Measurements from ENCODE around the gene CWC27. TPM values are rescaled to one million over a fixed set of nuclear protein-coding genes. Genes with fewer than 3 reads are reported as not detected.
A peak's percentile ranks its signal among the peaks of the same experiment; 100 is the strongest.

Gene CWC27
- total and polyA plus RNA-seq, 8 donors: 5.8 to 25.7 (median 14.3) TPM; not detected in 1

GRCh38 chr5:64784451-64785025 is 15.8 kb downstream of the CWC27 start:
- Histone ChIP-seq H3K27ac (no peak overlapping the region), H3K36me3 (peaks cover 10 to 29% (median 15%) of the 10 kb centered on the region in 4 donors), H3K4me1 (peaks cover 0 to 3% (median 0%) of the 10 kb centered on the region in 4 donors), H3K4me3 (no peak overlapping the region), H3K9me3 (no peaks in the 10 kb centered on the region), H3K27me3 (no peaks in the 10 kb centered on the region)
- WGBS, 5 donors: 0 to 3% (median 1%) methylated on average over 3 of the region's 3 CpGs
- intact Hi-C loops (cut with DNase I; ENCODE audit: low total_unique reads): loop anchor here (5.0 kb wide), 1 partner anchor 147 kb away; no protein-coding TSS in a partner anchor
- TF ChIP-seq EP300 (IDR thresholded peaks at IDR 0.05): no peak
- TF ChIP-seq POLR2AphosphoS5 (IDR thresholded peaks at IDR 0.05): no peak
- TF ChIP-seq POLR2A (IDR thresholded peaks at IDR 0.05): no peak
- TF ChIP-seq, protein P1, sequence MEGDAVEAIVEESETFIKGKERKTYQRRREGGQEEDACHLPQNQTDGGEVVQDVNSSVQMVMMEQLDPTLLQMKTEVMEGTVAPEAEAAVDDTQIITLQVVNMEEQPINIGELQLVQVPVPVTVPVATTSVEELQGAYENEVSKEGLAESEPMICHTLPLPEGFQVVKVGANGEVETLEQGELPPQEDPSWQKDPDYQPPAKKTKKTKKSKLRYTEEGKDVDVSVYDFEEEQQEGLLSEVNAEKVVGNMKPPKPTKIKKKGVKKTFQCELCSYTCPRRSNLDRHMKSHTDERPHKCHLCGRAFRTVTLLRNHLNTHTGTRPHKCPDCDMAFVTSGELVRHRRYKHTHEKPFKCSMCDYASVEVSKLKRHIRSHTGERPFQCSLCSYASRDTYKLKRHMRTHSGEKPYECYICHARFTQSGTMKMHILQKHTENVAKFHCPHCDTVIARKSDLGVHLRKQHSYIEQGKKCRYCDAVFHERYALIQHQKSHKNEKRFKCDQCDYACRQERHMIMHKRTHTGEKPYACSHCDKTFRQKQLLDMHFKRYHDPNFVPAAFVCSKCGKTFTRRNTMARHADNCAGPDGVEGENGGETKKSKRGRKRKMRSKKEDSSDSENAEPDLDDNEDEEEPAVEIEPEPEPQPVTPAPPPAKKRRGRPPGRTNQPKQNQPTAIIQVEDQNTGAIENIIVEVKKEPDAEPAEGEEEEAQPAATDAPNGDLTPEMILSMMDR (IDR thresholded peaks at IDR 0.05): peak in 5 of 7 experiments; percentile 42 to 85 (median 72)
- DNase-seq: peak; percentile 78 to 94

GRCh38 chr5:64786372-64786771 is 17.6 kb downstream of the CWC27 start:
- Histone ChIP-seq H3K4me3 (no peak overlapping the region), H3K9me3 (no peaks in the 10 kb centered on the region), H3K36me3 (peaks cover 10 to 26% (median 15%) of the 10 kb centered on the region in 4 donors), H3K27me3 (no peaks in the 10 kb centered on the region), H3K27ac (no peak overlapping the region), H3K4me1 (peaks cover 0 to 3% (median 0%) of the 10 kb centered on the region in 4 donors)
- no peak for DNase-seq
- 91 to 96% (median 92%) methylated on average over 2 of the region's 2 CpGs for WGBS, 5 donors
- TF ChIP-seq EP300 (IDR thresholded peaks at IDR 0.05) (no peak), POLR2AphosphoS5 (IDR thresholded peaks at IDR 0.05) (no peak), POLR2A (IDR thresholded peaks at IDR 0.05) (no peak)
- TF ChIP-seq, protein P1 (IDR thresholded peaks at IDR 0.05): no peak
- intact Hi-C loops (cut with DNase I; ENCODE audit: low total_unique reads): loop anchor here (5.0 kb wide), 1 partner anchor 149 kb away; no protein-coding TSS in a partner anchor

DNA sequence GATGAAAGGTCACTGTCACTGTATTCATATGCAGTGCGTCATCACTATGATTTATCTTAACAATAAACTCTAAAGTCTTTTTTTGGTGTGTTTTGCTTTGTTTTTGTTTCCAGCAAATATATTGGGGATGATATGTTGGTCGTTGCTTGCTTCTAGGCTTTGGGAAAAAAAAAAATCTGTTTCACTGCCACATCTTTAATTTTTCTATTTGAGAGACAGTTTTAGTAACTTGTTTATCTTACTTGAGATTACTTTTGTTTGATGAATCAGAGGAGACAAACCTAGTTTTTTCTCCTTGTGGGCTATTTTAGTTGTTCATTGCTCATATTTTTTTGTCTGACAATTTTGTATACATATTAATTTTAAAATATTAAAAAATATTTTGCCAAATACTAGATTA is 19.4 kb downstream of the CWC27 start:
- no peak for DNase-seq
- intact Hi-C loops (cut with DNase I; ENCODE audit: low total_unique reads): loop anchor here (5.0 kb wide), 1 partner anchor 151 kb away; no protein-coding TSS in a partner anchor
- H3K4me1 ChIP-seq: peaks cover 2 to 10% (median 3%) of the 10 kb centered on the region in 4 donors
- H3K27me3 ChIP-seq: no peaks in the 10 kb centered on the region
- TF ChIP-seq EP300 (IDR thresholded peaks at IDR 0.05) (no peak), POLR2A (IDR thresholded peaks at IDR 0.05) (no peak), POLR2AphosphoS5 (IDR thresholded peaks at IDR 0.05) (no peak)
- TF ChIP-seq, protein P1 (IDR thresholded peaks at IDR 0.05): no peak
- no peak overlapping the region for H3K27ac ChIP-seq
- H3K4me3 ChIP-seq: no peak overlapping the region
- 63 to 73% (median 68%) methylated on average over 2 of the region's 2 CpGs for WGBS, 5 donors
- no peaks in the 10 kb centered on the region for H3K9me3 ChIP-seq
- H3K36me3 ChIP-seq: peaks cover 10 to 20% (median 12%) of the 10 kb centered on the region in 4 donors

DNA sequence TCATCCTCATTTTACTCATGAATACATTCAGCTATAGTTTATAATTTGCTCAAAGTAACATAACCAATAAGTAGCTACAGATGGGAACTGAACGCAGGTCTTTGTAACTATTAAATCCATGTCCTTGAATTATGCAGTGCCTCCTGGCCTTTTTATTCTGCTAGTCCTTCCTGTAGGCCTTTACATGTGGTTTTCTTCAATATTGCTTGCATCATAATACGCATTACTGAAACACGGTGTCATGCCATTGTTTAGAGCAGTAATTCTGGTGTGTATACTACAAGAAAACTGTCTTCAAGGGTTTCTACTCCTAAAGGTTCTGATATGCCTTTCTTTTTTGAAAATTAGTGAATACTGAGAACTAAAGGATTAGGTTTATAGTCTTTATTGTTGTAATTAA is 20.7 kb downstream of the CWC27 start:
- intact Hi-C loops (cut with DNase I; ENCODE audit: low total_unique reads): loop anchor here (5.0 kb wide), 1 partner anchor 152 kb away; no protein-coding TSS in a partner anchor
- DNase-seq: no peak
- H3K9me3 ChIP-seq: no peaks in the 10 kb centered on the region
- peaks cover 5 to 15% (median 7%) of the 10 kb centered on the region in 4 donors for H3K4me1 ChIP-seq
- TF ChIP-seq, protein P1 (IDR thresholded peaks at IDR 0.05): no peak
- TF ChIP-seq POLR2A (IDR thresholded peaks at IDR 0.05): no peak
- no peak for TF ChIP-seq POLR2AphosphoS5 (IDR thresholded peaks at IDR 0.05)
- TF ChIP-seq EP300 (IDR thresholded peaks at IDR 0.05): no peak
- H3K4me3 ChIP-seq: no peak overlapping the region
- no peaks in the 10 kb centered on the region for H3K27me3 ChIP-seq
- WGBS, 5 donors: 86 to 96% (median 92%) methylated on average over 3 of the region's 3 CpGs
- peaks cover 10 to 20% (median 12%) of the 10 kb centered on the region in 4 donors for H3K36me3 ChIP-seq
- no peak overlapping the region for H3K27ac ChIP-seq

All from stomach (tissue), 9 donors.